Stimulated activated naive CD4-positive, alpha-beta T cell (primary cell): ENCODE measurements around the gene APELA.
"Not testable (repeated sequence)": the region's sequence is repeated elsewhere in the genome, so short reads cannot be mapped to it uniquely, and the experiment has no call there.

Source experiments
- DNase-seq, 6 experiments: peaks; one replicate each; lab custom pipeline; 2025; lab: John Stamatoyannopoulos, UW

Gene APELA, protein sequence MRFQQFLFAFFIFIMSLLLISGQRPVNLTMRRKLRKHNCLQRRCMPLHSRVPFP

DNA sequence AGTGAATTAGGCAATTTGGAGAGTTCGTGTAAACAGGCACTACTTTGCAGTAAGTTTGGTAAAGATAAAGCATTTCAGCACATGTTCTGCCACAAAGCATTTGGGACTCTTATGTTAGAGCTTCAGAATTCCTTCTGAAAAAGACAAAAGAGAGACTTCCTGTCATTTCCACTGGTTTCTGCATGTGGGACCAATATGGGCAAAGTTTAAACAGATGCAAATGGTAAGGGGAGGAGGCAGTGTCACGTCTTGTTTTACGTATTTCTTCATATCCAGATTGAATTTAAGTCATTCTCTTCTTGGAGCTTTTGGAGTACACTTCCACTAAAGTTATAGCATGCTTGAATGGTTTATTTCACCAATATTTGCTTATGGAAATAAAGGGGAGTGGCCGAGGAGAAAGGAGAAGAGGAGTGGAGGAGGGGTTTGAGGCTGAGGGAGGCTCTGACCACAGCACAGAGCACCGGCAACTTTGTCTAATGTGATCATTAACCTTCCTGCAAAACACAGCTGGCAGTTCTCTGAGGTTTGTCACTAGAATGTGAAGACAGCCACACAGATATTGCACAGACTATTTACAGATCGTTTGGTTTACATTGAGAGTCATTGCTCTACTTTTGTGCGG, at the start of gene APELA:
Gene APELA (plus strand): TSS at position 479 of the 625 bp plus-strand sequence. CDS start 154 bp downstream, outside the sequence.
- DNase-seq = no peak

DNA sequence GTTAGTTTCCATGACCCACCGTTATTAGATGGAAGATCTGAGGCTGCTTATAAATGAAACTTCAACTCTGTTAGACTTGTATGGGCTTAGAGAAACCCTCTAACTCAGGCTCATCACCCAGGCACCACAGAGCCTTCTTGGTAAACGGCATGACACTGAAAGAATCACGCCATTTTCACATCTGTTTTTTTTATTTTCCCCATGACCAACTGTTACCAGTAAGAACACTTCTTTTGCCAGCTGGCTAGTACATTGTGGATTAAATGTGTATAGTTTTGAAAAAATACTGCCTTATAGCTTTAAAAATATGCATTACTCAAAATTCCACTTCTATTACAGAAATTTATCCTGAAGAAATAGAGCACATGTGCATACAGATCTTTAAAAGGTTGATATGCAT, 48.0 kb upstream of the APELA start:
- DNase-seq = no peak

DNA sequence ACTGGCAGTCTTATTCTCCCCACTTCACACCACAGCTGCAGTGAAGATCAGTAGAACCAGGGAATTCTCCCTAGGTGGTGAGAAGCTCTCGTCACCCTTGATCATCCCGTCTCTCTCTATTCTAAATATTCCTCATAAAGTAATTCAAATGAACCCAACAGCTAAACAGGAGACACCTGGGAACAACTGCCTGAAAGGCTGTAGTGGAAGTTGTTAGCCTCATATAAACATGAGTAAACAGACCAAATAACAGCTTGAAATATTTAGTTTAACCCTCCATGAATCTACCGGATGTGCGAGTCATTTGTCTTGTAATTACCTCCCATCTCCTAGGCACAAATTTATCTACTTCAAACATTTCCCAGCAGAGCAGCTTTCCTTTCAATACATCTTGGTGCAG, 30.4 kb upstream of the APELA start:
- no peak for DNase-seq

DNA sequence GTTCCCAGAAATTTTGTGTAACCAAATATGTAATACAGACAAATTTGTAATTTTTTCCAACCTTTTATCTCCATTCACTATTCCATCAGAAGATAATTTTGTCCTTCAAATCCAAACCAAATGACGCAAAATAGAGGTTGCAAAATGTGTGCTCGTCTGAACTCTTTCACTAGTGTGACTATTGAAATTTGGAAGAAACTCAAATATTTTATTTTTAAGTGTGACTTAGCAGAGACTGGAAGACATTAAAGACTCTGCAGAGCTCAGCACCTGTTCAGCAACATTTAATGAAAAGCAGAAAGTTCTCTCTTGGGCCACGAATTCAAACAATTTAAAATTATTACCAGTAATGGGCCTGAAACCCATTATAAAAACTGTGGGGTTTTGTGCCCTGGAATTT, 30.0 kb upstream of the APELA start:
- no peak for DNase-seq

DNA sequence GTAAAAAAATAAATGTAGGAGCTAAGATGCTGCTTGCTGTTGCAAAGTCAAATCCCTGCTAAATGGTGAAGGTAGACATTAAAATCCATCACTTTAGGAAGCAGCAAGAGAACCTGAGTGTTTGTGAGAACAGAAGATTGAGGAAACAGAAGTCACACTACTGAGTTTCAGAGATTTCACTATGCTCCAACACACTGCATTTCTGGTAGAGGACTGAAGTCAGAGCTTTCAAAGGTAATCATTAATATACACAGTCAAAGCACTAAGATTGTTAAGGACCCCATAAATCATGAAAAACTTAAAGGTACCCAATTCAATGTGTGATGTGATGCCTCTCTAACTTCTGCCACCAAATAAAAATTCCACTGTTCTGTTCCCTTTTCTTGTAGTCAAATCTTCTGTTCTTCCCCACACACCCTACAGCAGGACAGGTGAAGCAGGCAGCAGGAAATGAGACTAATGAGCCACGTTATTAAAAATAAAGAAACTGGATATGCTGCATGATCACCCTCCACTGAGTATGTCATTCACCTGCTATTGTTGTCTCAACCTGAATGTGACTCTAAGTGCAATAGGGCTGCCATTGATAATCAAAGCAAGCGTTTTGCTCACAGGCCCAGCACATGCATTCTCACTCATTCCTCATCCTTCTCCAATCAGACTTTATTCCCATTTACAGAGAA, 28.9 kb upstream of the APELA start:
- no peak for DNase-seq

DNA sequence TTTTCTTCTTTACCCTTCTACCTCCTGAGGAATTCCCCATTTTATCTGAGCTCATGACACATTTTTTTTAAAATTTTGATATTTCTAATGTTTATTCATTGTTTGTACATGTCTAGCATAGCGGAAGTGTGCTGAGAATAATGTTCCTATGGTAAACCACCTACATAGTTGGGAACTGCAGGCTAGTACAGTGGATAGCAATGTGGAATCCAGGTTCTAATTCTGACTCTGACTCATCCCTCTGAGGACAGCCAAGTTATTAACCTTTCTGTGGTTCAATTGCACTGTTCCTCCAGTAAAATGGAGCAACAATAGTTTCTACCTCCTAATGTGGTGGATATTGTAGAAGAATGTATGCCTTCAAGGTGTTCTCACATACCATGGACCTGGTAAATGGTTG, 20.6 kb upstream of the APELA start:
- no peak for DNase-seq

DNA sequence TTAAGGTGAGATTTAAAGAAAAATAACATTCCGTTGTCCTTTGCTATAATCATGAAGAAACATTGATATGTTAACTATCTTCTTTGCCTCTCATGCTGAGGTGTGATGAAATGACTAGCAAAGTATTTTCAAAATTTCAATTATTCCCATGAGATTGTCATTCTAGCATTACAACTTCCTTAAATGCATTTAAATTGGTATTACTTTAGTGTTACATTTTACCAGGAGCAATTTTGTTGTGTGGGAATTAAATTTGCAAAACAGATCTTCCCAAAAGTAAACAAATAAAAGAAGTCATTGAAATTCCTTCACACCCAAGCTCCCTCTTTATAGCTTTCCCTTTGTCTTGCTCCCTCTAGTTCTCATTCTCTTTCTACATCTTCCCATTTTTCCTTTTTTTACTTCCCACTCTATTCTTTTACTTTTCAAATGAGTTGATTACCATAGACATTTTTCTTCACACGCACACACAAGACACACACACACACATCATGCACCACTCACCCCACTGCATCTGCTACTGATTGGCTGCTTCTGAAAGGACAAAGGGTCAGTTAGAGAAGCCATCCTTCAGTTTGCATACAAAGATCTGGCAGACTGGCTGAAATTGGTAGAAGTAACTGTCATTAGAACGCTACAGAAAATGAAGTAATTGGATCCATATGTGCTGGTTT, 10.0 kb upstream of the APELA start:
- no peak for DNase-seq

DNA sequence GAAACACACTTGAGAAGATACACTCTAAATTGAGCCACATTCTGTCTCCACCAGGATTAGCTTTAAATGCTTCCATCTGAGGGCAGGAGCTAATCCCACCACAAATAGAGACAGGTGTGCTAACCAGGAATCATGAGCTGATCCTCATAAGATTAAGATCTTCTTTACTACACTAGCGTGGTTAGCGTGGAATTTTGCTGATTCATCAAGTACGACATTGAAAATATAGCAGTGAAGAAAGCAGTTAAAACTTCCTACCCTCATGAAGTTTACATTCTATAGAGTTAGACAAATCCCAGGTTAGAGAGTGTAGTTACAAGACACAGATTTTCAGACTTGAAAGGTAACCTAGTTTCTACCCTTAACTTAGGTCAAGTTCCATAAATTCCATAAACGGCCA, 5.3 kb upstream of the APELA start:
- DNase-seq = no peak

DNA sequence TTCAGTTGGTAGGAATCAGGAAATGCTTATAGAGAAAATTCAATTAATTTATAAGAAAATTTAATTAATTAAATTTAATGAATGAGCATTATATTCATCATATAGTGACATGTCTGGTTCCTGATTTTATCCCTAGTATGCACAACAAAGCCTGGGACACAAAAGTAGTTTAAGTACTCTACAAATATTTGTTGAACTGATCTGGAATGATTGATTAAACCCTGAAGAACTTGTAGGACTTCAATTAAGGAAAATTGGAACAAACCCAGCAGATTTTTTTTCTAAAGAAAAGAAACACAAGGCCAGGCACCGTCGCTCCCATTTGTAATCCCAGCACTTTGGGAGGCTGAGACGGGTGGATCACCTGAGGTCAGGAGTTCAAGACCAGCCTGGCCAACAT, 4.5 kb upstream of the APELA start:
- DNase-seq = no peak

DNA sequence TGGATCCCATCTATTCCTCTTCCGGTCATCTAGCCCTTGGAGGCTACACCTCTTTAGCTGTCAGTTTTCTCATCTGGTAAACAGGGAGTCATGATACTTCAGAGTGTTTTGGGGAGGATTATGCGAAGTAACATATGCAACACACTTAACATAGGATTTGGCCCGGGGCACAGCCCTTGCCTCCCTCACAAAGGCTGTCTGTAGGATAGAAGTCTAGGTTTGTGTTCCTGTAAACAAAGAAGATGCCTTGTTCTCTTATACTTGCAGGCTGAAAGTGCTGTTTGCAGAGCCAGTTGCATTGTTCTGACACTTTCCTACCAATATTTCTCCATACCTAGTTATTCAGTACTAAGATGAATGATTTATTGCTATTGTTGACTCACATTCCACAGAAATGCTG, 2.2 kb upstream of the APELA start:
- DNase-seq = no peak

DNA sequence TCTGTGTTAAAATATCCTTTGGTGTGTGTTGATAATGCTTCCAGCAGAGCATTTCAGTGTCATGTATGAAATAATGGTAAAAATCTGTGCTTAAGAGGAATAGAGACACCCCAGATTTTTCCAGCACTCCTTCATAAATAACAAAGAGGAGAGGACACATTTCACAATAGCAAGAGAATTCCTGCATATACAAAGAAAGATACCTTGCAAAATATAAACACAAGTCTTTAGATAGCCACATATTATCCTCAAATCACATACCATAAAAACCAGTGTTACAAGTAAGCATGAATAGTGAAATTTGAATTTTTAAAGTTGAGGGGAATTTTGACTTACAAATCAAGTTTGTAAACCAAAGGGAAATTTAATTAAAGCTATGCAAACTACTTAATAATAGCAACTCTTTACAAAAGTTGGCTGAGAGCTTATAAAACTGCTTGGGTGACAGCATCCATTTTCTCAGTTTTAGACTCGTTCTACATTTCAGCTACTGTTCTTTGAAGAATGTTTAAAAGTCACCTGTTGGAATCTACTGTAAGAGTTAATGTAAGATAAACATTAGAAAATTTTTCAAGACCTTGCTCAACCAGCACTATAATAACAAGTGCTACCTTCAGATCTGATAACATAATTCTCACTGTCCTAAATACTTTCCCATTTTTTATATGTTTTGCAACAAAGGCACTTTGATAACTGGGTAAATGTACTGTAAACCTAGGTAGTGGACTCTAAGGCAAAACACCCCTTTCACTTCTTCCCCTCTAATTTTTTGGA, 3.7 kb downstream of the APELA start:
- no peak for DNase-seq

DNA sequence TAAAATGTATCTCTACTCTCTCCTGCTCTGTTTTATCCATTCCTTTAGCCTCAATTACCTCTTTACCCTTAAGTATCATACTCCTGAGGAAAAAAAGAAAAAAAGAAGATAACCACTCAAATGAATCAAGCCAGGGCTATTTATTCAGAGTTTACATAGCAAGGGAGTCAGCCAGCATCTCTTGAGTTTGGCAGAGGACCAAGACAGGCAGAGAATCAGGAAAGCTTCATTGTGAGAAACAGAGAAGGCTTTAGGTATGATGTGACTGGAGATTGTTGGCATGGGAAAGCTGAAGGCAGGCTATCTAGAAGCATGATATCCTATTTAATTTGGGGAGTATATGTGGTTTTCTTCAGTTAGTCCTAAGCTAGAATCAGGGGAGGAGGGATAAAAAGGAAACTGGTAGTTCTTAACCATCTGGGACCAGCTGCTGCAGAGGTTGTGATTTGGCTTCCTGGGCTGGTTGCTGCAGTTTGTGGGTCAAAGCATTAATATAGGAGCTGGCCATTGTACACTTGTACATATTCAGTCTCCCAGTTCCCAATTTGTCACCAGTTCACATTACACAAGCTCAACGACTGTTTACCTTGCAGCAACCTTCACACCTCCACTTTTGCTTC, 11.2 kb downstream of the APELA start:
- DNase-seq = no peak

DNA sequence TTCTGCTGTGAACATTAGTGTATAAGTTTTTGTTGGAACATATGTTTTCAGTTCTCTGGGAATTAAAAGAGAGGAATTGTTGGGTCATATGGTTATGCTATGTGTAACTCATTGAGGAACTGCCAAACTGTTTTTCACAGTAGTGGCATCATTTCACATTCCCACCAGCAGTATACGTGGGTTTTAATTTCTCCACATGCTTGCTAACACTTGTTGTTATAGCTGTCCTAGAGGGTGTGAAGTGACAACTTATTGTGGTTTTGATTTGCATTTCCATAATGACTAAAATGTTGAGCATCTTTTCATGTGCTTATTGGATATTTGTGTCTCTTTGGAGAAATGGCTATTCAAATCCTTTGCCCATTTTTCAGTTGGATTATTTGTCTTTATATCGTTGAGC, 13.7 kb downstream of the APELA start:
- no peak for DNase-seq

DNA sequence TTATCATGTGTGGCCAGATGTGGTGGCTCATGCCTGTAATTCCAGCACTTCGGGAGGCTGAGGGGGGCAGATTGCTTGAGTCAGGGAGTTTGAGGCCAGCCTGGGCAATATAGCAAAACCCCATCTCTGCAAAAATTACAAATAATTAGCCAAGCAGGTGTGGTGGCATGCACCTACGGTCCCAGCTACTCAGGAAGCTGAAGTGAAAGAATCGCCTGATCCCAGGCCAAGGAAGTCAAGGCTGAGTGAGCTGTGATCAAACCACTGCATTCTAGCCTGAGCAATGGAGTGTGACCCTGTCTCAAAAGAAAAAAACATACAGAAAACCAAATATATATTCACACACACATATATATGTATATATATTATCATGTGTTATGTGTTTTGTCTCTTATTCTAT, 15.0 kb downstream of the APELA start:
- no peak for DNase-seq

DNA sequence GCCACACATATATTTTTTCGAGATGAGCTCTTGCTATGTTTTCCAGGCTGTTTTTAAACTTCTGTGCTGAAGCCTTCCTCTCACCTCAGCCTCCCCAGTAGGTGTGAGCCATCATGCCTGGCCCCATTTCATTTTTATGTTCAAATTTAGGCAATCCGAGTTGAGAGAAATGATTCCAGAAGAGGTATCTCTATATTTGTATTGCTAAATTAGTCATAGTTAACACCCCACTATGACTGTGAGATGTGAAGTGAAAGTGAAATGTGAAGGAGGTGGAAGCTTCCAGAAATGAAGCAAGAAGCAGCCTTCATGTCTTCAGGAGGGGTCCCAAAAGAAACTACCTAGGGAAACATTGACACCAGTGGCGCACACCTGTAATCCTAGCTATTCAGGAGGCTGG, 17.7 kb downstream of the APELA start:
- no peak for DNase-seq

DNA sequence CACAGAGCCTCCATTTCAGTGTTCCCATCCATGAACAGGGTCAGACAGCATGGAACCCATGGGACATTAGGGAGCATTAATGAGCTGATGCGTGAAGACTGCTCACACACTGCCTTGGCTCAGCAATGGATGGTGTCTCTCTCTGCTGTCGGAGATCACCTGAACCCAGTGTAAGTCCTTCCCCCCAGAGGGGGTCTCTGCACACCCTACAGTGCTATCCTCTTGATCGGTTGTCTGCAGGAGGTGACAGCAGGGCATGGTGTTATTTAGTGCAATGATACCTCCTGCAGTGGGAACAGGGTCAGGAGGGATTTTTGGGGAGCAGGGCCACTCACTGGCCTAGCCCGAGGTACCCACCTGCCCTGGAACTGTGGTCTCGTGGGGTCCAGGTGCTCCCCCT, 25.6 kb downstream of the APELA start:
- DNase-seq = no peak

DNA sequence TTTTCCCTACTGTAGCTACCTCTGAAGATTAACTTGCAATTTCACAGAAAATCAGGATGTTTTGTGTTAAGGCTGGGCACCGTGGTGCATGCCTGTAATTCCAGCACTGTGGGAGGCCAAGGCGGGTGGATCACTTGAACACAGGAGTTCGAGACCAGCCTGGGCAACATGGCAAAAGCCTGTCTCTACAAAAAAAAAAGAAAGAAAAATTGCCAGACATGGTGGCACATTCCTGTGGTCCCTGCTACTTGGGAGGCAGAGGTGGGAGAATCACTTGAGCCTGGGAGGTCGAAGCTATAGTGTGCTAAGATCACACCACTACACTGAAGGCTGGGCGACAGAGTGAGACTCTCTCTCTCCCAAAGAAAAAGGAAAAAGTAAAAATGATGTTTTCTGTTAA, 27.4 kb downstream of the APELA start:
- DNase-seq = no peak

DNA sequence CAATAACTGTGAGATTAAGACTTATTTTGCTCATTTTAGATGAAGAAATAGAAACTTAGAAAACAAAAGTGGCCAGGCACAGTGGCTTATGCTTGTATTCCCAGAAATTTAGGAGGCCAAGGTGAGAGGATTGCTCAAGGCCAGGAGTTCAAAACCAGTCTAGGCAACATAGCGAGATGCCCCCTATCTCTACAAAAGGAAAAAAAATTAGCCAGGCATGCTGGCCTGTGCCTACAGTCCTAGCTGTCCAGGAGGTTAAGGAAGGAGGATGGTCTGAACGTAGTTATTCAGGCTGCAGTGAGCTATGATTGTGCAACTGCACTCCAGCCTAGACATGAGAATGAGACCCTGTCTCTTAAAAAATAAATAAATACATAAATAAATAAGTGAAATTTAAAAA, 28.0 kb downstream of the APELA start:
- no peak for DNase-seq

DNA sequence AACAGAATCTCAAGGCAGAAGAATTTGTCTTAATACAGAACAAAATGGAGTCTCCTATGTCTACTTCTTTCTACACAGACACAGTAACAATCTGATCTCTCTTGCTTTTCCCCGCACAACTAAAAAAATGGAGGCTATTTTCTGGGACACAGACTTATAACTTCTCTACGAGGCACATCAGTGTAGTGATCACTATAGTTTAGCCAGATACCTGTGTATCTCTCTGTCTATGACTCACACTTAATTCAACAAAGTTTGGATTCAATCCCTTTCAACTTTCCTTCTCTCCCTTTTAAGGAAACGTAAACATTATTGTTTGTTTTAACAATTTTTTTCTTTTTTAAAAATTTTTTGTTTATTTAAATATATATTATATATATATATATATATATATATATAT, 29.4 kb downstream of the APELA start:
- no peak for DNase-seq

DNA sequence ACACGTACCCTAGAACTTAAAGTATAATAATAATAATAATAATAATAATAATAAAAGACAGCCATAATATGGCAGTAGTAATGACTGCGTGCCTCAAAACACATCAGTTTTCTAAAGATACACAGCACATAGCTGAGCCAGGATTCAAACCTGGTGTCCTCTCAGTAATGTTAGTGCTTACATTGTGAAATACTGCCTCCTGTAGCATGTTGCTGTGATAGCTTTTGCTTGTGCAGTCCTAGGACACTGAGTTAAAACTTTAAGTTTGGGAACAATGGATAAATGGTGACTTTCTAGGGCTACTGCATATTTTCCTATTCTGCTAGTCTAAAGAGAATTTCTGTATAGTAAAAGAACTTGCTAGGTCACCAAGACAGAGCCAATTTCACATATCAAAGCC, 36.5 kb downstream of the APELA start:
- DNase-seq = not testable (repeated sequence)

DNA sequence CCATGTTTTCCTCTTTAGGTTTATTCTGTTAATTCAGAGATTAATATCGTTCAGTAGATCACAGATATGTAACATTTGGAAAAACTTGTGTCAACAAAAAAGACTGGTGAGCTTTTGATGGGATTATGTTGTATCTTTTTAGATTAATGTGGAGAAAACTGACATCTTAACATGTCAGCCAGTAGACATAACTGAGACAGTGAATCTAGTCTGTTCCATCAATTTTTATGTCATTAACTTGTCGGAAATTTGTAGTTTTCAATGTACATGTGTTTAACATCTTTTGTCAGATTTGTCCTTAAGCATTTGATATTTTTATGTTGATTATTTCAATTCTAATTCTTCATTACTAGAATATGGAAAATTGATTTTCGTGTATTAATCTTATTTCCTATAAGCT, 42.0 kb downstream of the APELA start:
- DNase-seq = no peak

DNA sequence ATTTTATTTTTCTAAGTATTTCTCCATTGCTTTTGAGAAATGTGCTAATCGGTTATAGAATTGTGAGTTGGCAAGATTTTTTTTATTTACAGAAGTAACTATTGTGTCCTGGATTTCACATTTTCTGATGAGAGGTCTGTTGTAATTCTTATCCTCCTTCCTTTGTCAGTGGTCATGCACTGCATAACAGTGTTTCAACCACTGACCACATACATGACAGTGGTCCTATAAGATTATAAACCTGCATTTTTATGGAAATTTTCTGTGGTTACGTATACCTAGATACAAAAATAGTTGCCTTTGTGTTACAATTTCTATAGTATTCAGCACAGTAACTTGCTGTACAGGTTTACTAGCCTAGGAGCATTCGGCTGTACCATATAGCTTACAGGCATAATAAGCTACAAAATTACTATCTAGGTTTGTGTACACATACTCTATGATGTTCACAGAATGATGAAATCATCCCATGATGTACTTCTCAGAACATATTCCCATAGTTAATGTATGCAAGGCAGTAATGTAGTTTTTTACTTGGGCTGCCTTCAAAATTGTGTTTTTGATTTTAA, 47.8 kb downstream of the APELA start:
- no peak for DNase-seq
